A204.1 (cell line): Measurements from ENCODE around the gene RERE.
A peak's percentile ranks its signal among the peaks of the same experiment; 100 is the strongest.

Source experiments
- FAIRE-seq: peaks from 2 replicates; lab custom pipeline; 2012; peaks lifted over from hg19 to GRCh38; lab: Jason Lieb, UNC

The RERE gene

DNA sequence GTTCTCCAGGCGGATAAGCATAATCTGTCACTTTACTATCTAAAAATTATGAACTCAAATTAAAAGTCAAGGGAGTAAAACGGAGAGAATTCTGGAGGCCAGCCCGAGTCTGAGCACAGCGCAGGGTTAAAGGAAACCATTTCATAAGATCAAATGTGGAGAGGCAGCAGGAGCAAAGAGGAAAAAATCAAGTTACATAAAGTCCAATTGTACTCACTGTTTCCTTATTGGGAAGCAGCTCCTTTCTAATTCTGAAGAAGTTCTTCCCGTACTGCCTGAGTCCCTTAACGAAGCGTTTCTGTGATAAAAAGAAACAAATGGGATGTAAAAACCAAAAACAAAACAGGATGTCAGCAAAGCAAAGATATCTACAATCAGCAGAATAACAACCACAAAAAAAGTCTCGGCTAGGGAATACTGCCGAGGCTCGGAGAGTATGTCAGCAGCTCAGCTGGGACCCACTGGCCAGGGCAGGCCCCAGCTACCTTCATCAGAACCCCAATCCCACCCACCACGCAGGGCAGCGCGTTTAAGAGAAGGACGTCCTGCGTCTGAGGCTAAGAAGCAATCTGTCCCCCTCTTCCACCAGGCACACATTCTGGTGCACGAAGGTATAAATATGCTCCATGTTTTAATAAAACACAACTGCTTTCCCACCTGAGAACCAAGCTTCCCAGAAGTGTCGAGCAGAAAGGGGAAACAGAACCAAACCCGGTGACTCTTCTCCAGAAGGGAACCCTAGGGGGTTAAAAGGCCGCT lies 394.8 kb downstream of the RERE start:
- FAIRE-seq: no peak

- FAIRE-seq: no peak
Observed at GRCh38 chr1:8421721-8422120, 395.7 kb downstream of the RERE start.

DNA sequence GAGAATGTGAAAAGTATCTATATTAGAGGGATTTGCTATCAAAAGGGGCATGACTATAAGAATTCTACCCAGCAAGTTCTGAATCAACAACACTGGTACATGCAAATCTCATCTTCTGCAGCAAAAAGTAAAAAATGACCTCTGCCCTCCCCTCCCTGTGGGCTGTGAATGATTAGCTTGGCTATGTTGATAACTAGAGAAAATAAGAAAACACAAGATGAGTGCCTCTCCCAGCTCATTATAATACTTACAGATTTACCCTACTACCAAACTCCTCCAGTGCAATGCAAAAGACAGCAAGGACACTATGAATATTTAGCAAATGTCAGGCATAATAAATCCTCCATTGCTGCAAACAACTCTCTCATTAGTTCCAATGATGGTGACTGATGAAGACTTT lies 397.1 kb downstream of the RERE start:
- FAIRE-seq: no peak

DNA sequence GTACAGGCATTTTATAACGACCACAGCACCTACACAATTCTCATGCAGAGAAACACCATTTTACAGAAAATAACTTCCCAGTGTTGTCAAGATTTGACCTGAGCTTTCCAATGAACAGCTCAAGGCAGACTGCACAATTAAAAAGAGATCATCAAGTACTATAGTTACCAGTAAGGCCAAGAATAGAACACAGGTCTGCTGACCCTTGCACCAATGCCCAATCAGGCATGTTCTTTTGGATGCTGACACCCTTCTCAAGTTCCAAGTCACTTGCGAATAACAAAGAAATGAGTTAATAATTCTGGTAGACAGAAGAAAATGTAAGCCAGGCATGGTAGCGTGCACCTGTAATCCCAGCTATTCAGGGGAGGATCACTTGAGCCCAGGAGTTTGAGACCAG lies 397.6 kb downstream of the RERE start:
- FAIRE-seq: no peak

DNA sequence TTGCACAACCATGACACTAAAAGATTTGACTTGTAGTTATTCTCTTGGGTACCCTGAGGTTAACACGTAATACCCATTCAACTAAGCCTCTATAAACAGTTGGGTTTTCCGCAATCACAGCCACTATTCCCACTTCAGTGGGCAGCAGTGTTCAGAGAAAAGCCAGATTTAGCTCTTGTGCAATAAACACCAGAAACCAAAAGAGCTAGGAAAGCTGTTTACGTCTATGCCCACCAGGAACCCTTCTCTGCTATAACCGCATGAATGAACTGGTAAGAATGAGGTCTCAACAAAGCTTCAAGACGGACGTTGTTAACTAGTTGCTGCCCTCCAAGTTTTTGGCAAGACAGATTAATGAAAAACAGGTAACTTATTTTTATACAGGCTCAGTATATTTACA lies 398.3 kb downstream of the RERE start:
- FAIRE-seq: no peak

GRCh38 chr1:8418301-8418700 lies 399.1 kb downstream of the RERE start:
- FAIRE-seq: no peak

DNA sequence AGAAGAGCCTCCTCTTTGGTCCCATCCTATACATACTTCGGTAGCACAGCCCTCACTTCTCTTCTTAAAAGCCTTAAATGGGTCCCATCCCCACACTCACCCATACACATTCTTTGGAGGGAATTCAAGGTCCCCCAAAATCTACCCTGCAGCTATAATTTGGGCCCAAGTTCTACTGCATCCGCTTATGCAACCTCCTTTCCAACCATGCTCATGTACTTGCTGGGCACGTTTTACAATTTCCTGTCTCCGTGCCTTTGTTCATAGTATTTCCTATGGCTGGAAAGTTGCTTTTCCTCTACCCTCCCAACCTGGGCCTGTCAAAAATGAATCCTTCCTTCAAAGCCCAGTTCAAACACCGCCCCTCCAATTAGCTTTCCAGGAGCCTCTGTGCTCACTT lies 399.8 kb downstream of the RERE start:
- no peak for FAIRE-seq

- no peak for FAIRE-seq
Observed at GRCh38 chr1:8416881-8417280, 400.6 kb downstream of the RERE start.

GRCh38 chr1:8415526-8416278 lies 401.7 kb downstream of the RERE start:
- no peak for FAIRE-seq

- FAIRE-seq: no peak
Observed at GRCh38 chr1:8412183-8412831, 405.1 kb downstream of the RERE start.

GRCh38 chr1:8411803-8412182 lies 405.6 kb downstream of the RERE start:
- FAIRE-seq: no peak

DNA sequence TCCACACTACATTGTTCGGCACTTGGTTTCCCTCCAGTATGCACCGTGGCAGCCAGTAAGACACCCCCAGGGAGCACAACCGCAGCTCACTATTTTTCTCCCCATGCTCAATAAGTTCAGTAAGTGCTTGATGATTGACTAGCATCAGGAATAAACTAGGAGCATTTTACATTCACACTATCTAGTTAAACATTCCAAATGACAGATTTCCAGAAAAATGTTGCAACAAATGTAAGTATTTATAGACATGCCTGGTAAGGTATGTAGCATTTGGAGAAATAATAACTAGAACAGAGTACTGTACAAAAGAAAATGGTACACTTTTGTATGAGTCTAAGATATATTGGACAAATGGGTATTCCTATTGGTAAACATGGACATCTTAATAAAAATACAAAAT lies 406.6 kb downstream of the RERE start:
- no peak for FAIRE-seq

DNA sequence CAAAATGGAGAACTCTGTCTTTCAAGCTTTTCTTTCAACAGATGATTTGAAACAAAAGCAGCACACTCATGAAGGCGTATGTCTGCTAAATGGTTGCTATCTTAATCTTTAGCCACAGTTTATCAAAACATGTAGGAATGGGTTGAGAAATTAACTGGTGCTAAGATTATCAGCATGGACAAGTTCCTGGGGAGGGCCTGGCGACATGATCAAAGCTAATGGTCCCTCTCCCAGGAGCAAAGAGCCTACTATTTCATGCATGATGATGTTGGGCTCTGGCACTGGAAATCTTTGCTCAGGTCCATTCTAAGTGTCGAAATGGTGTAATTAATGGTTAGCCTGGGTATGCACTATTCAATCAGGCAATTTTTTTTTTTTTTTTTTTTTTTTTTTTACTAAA lies 407.8 kb downstream of the RERE start:
- FAIRE-seq: no peak

DNA sequence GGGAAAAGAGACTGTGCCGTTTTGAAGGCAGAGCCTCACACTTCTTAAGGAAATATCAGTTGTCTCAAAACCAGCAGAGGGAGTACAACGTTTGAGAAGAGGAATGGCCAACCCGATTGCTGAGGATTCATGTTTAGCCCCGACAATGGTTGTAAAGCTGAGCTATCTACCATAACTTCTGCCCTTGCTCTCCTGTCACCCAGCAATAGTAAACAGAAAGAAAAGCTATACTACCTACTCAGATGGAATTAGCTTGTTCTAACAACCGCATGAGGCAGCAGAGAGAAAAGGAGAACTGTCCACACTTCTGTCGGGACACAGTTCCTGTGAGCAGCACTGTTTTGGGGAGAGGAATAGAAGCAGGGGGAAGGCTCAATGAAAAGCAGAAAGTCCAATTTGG lies 408.3 kb downstream of the RERE start:
- FAIRE-seq: peak; percentile 69

- no peak for FAIRE-seq
Observed at GRCh38 chr1:8408151-8408839, 409.1 kb downstream of the RERE start.

- FAIRE-seq: no peak
Observed at GRCh38 chr1:8407652-8408051, 409.8 kb downstream of the RERE start.

- FAIRE-seq: no peak
Observed at GRCh38 chr1:8406960-8407359, 410.5 kb downstream of the RERE start.

- FAIRE-seq: no peak
Observed at GRCh38 chr1:8406011-8406410, 411.4 kb downstream of the RERE start.

GRCh38 chr1:8404460-8405370 lies 412.7 kb downstream of the RERE start:
- FAIRE-seq: no peak

GRCh38 chr1:8402109-8402710 lies 415.2 kb downstream of the RERE start:
- no peak for FAIRE-seq

- no peak for FAIRE-seq
Observed at GRCh38 chr1:8398677-8399076, 418.8 kb downstream of the RERE start.
